ENCODE data around the gene ZBTB18.

- TF ChIP-seq BHLHE40 (IDR thresholded peaks at IDR 0.05; ENCODE audit: borderline replicate concordance) (no peak), PKNOX1 (IDR thresholded peaks at IDR 0.05) (no peak), FOXA1 (IDR thresholded peaks at IDR 0.05) (no peak), SUZ12 (IDR thresholded peaks at IDR 0.05) (no peak), NFRKB (IDR thresholded peaks at IDR 0.05) (no peak), FOXM1 (IDR thresholded peaks at IDR 0.05; ENCODE audit: borderline replicate concordance) (no peak), SP1 (IDR thresholded peaks at IDR 0.05) (no peak)
Measured at GRCh38 chr1:244019982-244020485, 31.0 kb upstream of the ZBTB18 start.
